ENCODE measurements around the gene ZDHHC3. TPM values are rescaled to one million over a fixed set of nuclear protein-coding genes. Genes with fewer than 3 reads are reported as not detected.
A peak's percentile ranks its signal among the peaks of the same experiment; 100 is the strongest.

Gene ZDHHC3
- total RNA-seq, 1 experiment from 2014 or later, result 94.7 TPM

DNA sequence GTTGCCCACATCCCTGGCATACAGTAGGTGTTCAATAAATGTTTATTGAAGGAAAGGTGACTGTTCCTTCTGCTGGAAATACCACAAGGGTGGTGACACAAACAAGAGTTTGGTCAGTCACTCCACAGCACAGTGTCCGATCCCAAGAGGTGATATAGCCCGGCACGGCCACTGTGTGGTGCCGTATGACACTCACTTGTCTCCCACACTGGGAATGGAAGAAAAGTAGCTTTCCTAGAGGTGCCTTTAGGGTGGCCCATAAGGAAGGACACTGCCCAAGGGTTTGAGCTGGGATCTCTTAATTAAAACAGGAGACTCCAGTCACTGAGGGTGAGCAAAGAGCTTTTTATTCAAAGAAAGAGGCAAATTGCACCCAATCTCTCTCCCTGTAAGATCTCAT is 61.0 kb downstream of the ZDHHC3 start:
- H3K27ac ChIP-seq (ENCODE audit: low read depth, low read length, poor library complexity, severe bottlenecking), result peak overlapping the region; percentile 64
- no peaks in the 10 kb centered on the region for H3K27me3 ChIP-seq (replicated peaks; ENCODE audit: insufficient read depth, low read depth, low read length, poor library complexity)
- ChIA-PET POLR2A (ENCODE audit: low non-redundant PET) (no interaction called here), CTCF (interaction anchor here (0.6 to 1.2 kb wide), 3 partner anchors 9 to 61 kb away, joined by 3 to 17 read pairs (median 5); partner anchors contain the start of genes EXOSC7 and ZDHHC3)
- intact Hi-C loops (cut with micrococcal nuclease; ENCODE audit: unreplicated experiment), result loop anchor here (1.0 kb wide), 1 partner anchor 382 kb away; no protein-coding TSS in a partner anchor
- no peaks in the 10 kb centered on the region for H3K9me3 ChIP-seq (ENCODE audit: low read depth, low read length, poor library complexity, severe bottlenecking)
- BruUV-seq (replicated peaks), result no TSS peak
- H3K4me3 ChIP-seq (ENCODE audit: low read depth, low read length, poor library complexity, severe bottlenecking), result no peak overlapping the region
- H3K4me1 ChIP-seq (ENCODE audit: insufficient read depth, low read length, poor library complexity, severe bottlenecking), result peaks cover 7% of the 10 kb centered on the region
- DNase-seq (ENCODE audit: low spot score), result peak; percentile 52
- no peak for TF ChIP-seq EZH2 (IDR thresholded peaks at IDR 0.05; ENCODE audit: borderline replicate concordance, low read depth, low read length, poor library complexity, severe bottlenecking)
- peak; percentile 57 for TF ChIP-seq CTCF (conservative IDR thresholded peaks at IDR 0.05; ENCODE audit: low read depth, low read length)
- no peaks in the 10 kb centered on the region for H3K36me3 ChIP-seq (ENCODE audit: insufficient read depth, low read length, poor library complexity, severe bottlenecking)

GRCh38 chr3:44913868-44914468 is 62.0 kb downstream of the ZDHHC3 start:
- peak; percentile 71 for DNase-seq (ENCODE audit: low spot score)
- intact Hi-C loops (cut with micrococcal nuclease; ENCODE audit: unreplicated experiment), result loop anchor here (1.0 kb wide), 1 partner anchor 381 kb away; no protein-coding TSS in a partner anchor
- no peak overlapping the region for H3K4me3 ChIP-seq (ENCODE audit: low read depth, low read length, poor library complexity, severe bottlenecking)
- H3K27me3 ChIP-seq (replicated peaks; ENCODE audit: insufficient read depth, low read depth, low read length, poor library complexity), result no peaks in the 10 kb centered on the region
- no TSS peak for BruUV-seq (replicated peaks)
- no peaks in the 10 kb centered on the region for H3K9me3 ChIP-seq (ENCODE audit: low read depth, low read length, poor library complexity, severe bottlenecking)
- H3K4me1 ChIP-seq (ENCODE audit: insufficient read depth, low read length, poor library complexity, severe bottlenecking), result peaks cover 7% of the 10 kb centered on the region
- POLR2A ChIA-PET (ENCODE audit: low non-redundant PET), result no interaction called here
- H3K36me3 ChIP-seq (ENCODE audit: insufficient read depth, low read length, poor library complexity, severe bottlenecking), result no peaks in the 10 kb centered on the region
- H3K27ac ChIP-seq (ENCODE audit: low read depth, low read length, poor library complexity, severe bottlenecking), result no peak overlapping the region
- CTCF ChIA-PET, result interaction anchor here (1.2 kb wide), 1 partner anchor 10 kb away, joined by 3 read pairs; no protein-coding TSS in a partner anchor
- TF ChIP-seq EZH2 (IDR thresholded peaks at IDR 0.05; ENCODE audit: borderline replicate concordance, low read depth, low read length, poor library complexity, severe bottlenecking) (no peak), CTCF (conservative IDR thresholded peaks at IDR 0.05; ENCODE audit: low read depth, low read length) (peak; percentile 66)

DNA sequence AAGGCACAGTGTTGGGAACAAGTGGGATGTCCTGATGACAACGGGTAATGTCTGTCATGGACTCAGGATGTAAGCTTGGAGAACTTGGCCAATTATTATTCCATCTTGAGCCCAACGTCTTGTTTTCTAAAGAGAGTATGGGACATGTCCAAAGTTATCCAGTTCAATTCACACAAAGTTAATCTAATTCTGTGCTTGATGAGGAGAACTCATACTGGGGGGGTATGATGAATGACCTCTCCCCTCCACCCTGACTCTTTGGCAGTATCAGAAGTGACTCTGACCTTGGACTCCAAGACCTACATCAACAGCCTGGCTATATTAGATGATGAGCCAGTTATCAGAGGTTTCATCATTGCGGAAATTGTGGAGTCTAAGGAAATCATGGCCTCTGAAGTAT is 65.3 kb downstream of the ZDHHC3 start:
- CTCF ChIA-PET, result no interaction called here
- no peak for TF ChIP-seq EZH2 (IDR thresholded peaks at IDR 0.05; ENCODE audit: borderline replicate concordance, low read depth, low read length, poor library complexity, severe bottlenecking)
- no peak for TF ChIP-seq CTCF (conservative IDR thresholded peaks at IDR 0.05; ENCODE audit: low read depth, low read length)
- no TSS peak for BruUV-seq (replicated peaks)
- H3K4me3 ChIP-seq (ENCODE audit: low read depth, low read length, poor library complexity, severe bottlenecking), result no peak overlapping the region
- no peak overlapping the region for H3K27ac ChIP-seq (ENCODE audit: low read depth, low read length, poor library complexity, severe bottlenecking)
- DNase-seq (ENCODE audit: low spot score), result no peak
- POLR2A ChIA-PET (ENCODE audit: low non-redundant PET), result no interaction called here
- H3K4me1 ChIP-seq (ENCODE audit: insufficient read depth, low read length, poor library complexity, severe bottlenecking), result peaks cover 7% of the 10 kb centered on the region
- H3K27me3 ChIP-seq (replicated peaks; ENCODE audit: insufficient read depth, low read depth, low read length, poor library complexity), result no peaks in the 10 kb centered on the region
- H3K9me3 ChIP-seq (ENCODE audit: low read depth, low read length, poor library complexity, severe bottlenecking), result no peaks in the 10 kb centered on the region
- intact Hi-C loops (cut with micrococcal nuclease; ENCODE audit: unreplicated experiment), result no loop called here
- H3K36me3 ChIP-seq (ENCODE audit: insufficient read depth, low read length, poor library complexity, severe bottlenecking), result no peaks in the 10 kb centered on the region

Measured in A673 (cell line).